ENCODE results near the gene MTERF1. TPM values are rescaled to one million over a fixed set of nuclear protein-coding genes. Genes with fewer than 3 reads are reported as not detected.

Gene MTERF1
- total RNA-seq, 1 donor from 2014 or later = 8.1 TPM

- Histone ChIP-seq H3K9me3 (no peaks in the 10 kb centered on the region), H3K4me1 (no peaks in the 10 kb centered on the region), H3K27me3 (no peaks in the 10 kb centered on the region), H3K27ac (no peak overlapping the region), H3K36me3 (no peaks in the 10 kb centered on the region), H3K4me3 (no peak overlapping the region)
- TF ChIP-seq CTCF (IDR thresholded peaks at IDR 0.05) (no peak), POLR2AphosphoS5 (IDR thresholded peaks at IDR 0.05; ENCODE audit: insufficient read depth in 1 of 2, low read depth in 1 of 2) (no peak), POLR2A (IDR thresholded peaks at IDR 0.05) (no peak)
- intact Hi-C loops (cut with DNase I) = no loop called here
- no peak for DNase-seq (ENCODE audit: extremely low spot score in 2 of 2)
These were observed 54.1 kb downstream of the MTERF1 start for GRCh38 chr7:91826377-91826776.

DNA sequence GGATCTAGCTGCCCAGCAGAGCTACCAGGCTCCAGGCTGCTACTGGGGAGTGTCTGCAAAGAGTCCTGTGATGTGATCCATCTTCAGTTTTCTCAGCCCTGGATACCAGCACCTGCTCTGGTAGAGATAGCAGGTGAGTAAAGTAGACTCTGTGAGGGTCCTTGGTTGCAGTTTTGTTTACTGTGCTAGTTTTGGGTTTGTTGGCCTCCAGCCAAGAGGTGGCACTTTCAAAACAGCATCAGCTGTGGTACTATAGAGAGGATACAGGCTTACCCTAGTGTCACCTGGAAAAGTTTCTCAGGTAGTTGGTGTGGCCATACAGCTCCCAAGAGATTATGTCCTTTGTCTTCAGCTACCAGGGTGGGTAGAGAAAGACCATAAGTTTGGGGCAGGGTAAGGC lies 56.3 kb downstream of the MTERF1 start:
- no peaks in the 10 kb centered on the region for H3K27me3 ChIP-seq
- H3K4me1 ChIP-seq = no peaks in the 10 kb centered on the region
- no peak overlapping the region for H3K4me3 ChIP-seq
- no peaks in the 10 kb centered on the region for H3K36me3 ChIP-seq
- no peak for DNase-seq (ENCODE audit: extremely low spot score in 2 of 2)
- no peaks in the 10 kb centered on the region for H3K9me3 ChIP-seq
- H3K27ac ChIP-seq = no peak overlapping the region
- intact Hi-C loops (cut with DNase I) = no loop called here
- TF ChIP-seq POLR2A (IDR thresholded peaks at IDR 0.05) (no peak), CTCF (IDR thresholded peaks at IDR 0.05) (no peak), POLR2AphosphoS5 (IDR thresholded peaks at IDR 0.05; ENCODE audit: insufficient read depth in 1 of 2, low read depth in 1 of 2) (no peak)

Other genes starting within 250 kb of the MTERF1 start
- gene AKAP9, start 60.2 kb upstream of the MTERF1 start, total RNA-seq = 75.4 TPM

Data from vagina (tissue), 2 donors.